GDM1 (cell line): ENCODE results near the gene DOK3.
"Not testable (repeated sequence)": the region's sequence is repeated elsewhere in the genome, so short reads cannot be mapped to it uniquely, and the experiment has no call there.

Experiments used
- DNase-seq: peaks from one replicate; lab custom pipeline; 2025; lab: John Stamatoyannopoulos, UW

The DOK3 gene

GRCh38 chr5:177496727-177497291, 12.8 kb downstream of the DOK3 start:
- DNase-seq: peak; percentile 56

GRCh38 chr5:177496070-177496726, 13.4 kb downstream of the DOK3 start:
- DNase-seq: no peak

GRCh38 chr5:177495243-177496060, 14.2 kb downstream of the DOK3 start:
- DNase-seq: peak; percentile 42

- peak; percentile 65 for DNase-seq
Measured at GRCh38 chr5:177494346-177495195, 15.1 kb downstream of the DOK3 start.

- DNase-seq: no peak
Measured at GRCh38 chr5:177493795-177494345, 15.8 kb downstream of the DOK3 start.

- DNase-seq: no peak
Measured at GRCh38 chr5:177492841-177493240, 16.8 kb downstream of the DOK3 start.

- DNase-seq: no peak
Measured at GRCh38 chr5:177491983-177492746, 17.5 kb downstream of the DOK3 start.

- DNase-seq: no peak
Measured at GRCh38 chr5:177491429-177491945, 18.1 kb downstream of the DOK3 start.

- no peak for DNase-seq
Measured at GRCh38 chr5:177490992-177491391, 18.6 kb downstream of the DOK3 start.

- no peak for DNase-seq
Measured at GRCh38 chr5:177490311-177490991, 19.2 kb downstream of the DOK3 start.

GRCh38 chr5:177489119-177489716, 20.4 kb downstream of the DOK3 start:
- DNase-seq: no peak

- no peak for DNase-seq
Measured at GRCh38 chr5:177487975-177488374, 21.7 kb downstream of the DOK3 start.

GRCh38 chr5:177487144-177487543, 22.5 kb downstream of the DOK3 start:
- no peak for DNase-seq

GRCh38 chr5:177486256-177486655, 23.4 kb downstream of the DOK3 start:
- DNase-seq: no peak

- DNase-seq: not testable (repeated sequence)
Measured at GRCh38 chr5:177485753-177486152, 23.9 kb downstream of the DOK3 start.

- no peak for DNase-seq
Measured at GRCh38 chr5:177484902-177485549, 24.6 kb downstream of the DOK3 start.

GRCh38 chr5:177483994-177484901, 25.4 kb downstream of the DOK3 start:
- DNase-seq: no peak

GRCh38 chr5:177483042-177483441, 26.6 kb downstream of the DOK3 start:
- DNase-seq: no peak
